HEK293 (cell line): Measurements from ENCODE around the gene DPPA3.

ENCODE experiments used
- CTCF ChIP-seq: fragments of 450-650 bp; formaldehyde crosslinking; IDR thresholded peaks from 2 replicates; pipeline ENCODE4 v1.5.1; 2016; ENCODE audit warnings: missing biosample characterization, missing genetic modification characterization
- ELK4 ChIP-seq: IDR thresholded peaks from 2 replicates; pipeline ENCODE4 v1.6.1; 2011; ENCODE audit warnings: mild to moderate bottlenecking, low read depth, low read length, borderline replicate concordance
- GFI1B ChIP-seq: fragments of 450-650 bp; formaldehyde crosslinking; IDR thresholded peaks from 2 replicates; pipeline ENCODE4 v1.5.1; 2016; ENCODE audit warnings: missing biosample characterization, missing genetic modification characterization
- HIC1 ChIP-seq: fragments of 450-650 bp; formaldehyde crosslinking; IDR thresholded peaks from 2 replicates; pipeline ENCODE4 v1.5.1; 2016; ENCODE audit warnings: missing biosample characterization, missing genetic modification characterization
- YY1 ChIP-seq: fragments of 450-650 bp; formaldehyde crosslinking; IDR thresholded peaks from 2 replicates; pipeline ENCODE4 v1.5.1; 2018; ENCODE audit warnings: missing biosample characterization, missing genetic modification characterization
- ZNF488 ChIP-seq: fragments of 450-650 bp; formaldehyde crosslinking; IDR thresholded peaks from 2 replicates; pipeline ENCODE4 v1.5.1; 2016; ENCODE audit warnings: missing biosample characterization, missing genetic modification characterization
- ZNF664 ChIP-seq: fragments of 450-650 bp; formaldehyde crosslinking; IDR thresholded peaks from 2 replicates; pipeline ENCODE4 v1.5.1; 2016; ENCODE audit warnings: missing biosample characterization, missing genetic modification characterization

GRCh38 chr12:7661741-7662140, 49.5 kb upstream of the DPPA3 start:
- no peak for TF ChIP-seq HIC1 (tag by site-specific recombination)
- no peak for TF ChIP-seq GFI1B
- TF ChIP-seq YY1 = no peak
- no peak for TF ChIP-seq CTCF (tag by site-specific recombination)
- no peak for TF ChIP-seq ZNF664 (tag by site-specific recombination)
- no peak for TF ChIP-seq ELK4
- no peak for TF ChIP-seq ZNF488
